Measurements from ENCODE around the gene ZP3. TPM values are rescaled to one million over a fixed set of nuclear protein-coding genes. Genes with fewer than 3 reads are reported as not detected.
A peak's percentile ranks its signal among the peaks of the same experiment; 100 is the strongest.
"Not testable (repeated sequence)": the region's sequence is repeated elsewhere in the genome, so short reads cannot be mapped to it uniquely, and the experiment has no call there.

The ZP3 gene
- total and polyA plus RNA-seq, 12 donors: 0.77 to 5.7 (median 1.4) TPM; not detected in 6

- H3K27ac ChIP-seq; H3K4me1 ChIP-seq; H3K4me3 ChIP-seq; H3K27me3 ChIP-seq; intact Hi-C loops (cut with DNase I); H3K36me3 ChIP-seq; H3K9me3 ChIP-seq: not testable (repeated sequence)
- DNase-seq (peak in 1 of 2 donors; percentile 70), ATAC-seq (peak; percentile 60 to 86 (median 74))
- TF ChIP-seq, protein P1, sequence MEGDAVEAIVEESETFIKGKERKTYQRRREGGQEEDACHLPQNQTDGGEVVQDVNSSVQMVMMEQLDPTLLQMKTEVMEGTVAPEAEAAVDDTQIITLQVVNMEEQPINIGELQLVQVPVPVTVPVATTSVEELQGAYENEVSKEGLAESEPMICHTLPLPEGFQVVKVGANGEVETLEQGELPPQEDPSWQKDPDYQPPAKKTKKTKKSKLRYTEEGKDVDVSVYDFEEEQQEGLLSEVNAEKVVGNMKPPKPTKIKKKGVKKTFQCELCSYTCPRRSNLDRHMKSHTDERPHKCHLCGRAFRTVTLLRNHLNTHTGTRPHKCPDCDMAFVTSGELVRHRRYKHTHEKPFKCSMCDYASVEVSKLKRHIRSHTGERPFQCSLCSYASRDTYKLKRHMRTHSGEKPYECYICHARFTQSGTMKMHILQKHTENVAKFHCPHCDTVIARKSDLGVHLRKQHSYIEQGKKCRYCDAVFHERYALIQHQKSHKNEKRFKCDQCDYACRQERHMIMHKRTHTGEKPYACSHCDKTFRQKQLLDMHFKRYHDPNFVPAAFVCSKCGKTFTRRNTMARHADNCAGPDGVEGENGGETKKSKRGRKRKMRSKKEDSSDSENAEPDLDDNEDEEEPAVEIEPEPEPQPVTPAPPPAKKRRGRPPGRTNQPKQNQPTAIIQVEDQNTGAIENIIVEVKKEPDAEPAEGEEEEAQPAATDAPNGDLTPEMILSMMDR (IDR thresholded peaks at IDR 0.05): peak; percentile 37 to 68 (median 64)
- 0 to 14% methylated on average over 1 to 2 of the region's 2 CpGs for WGBS, 2 donors
Observed at GRCh38 chr7:76437873-76438272, 13.1 kb downstream of the ZP3 start.

GRCh38 chr7:76439120-76439888 is 14.6 kb downstream of the ZP3 start:
- intact Hi-C loops (cut with DNase I); H3K27ac ChIP-seq; H3K27me3 ChIP-seq; H3K4me3 ChIP-seq; H3K4me1 ChIP-seq; H3K36me3 ChIP-seq; H3K9me3 ChIP-seq; DNase-seq: not testable (repeated sequence)
- 80 to 95% methylated on average over 2 to 4 of the region's 7 CpGs for WGBS, 2 donors
- peak in 1 of 8 donors; percentile 52 for ATAC-seq

GRCh38 chr7:76440404-76440803 is 15.7 kb downstream of the ZP3 start:
- ATAC-seq; H3K4me3 ChIP-seq; H3K27me3 ChIP-seq; H3K9me3 ChIP-seq; DNase-seq; intact Hi-C loops (cut with DNase I); H3K4me1 ChIP-seq; H3K36me3 ChIP-seq; H3K27ac ChIP-seq: not testable (repeated sequence)
- 85 to 94% methylated on average over 4 of the region's 4 CpGs for WGBS, 2 donors

DNA sequence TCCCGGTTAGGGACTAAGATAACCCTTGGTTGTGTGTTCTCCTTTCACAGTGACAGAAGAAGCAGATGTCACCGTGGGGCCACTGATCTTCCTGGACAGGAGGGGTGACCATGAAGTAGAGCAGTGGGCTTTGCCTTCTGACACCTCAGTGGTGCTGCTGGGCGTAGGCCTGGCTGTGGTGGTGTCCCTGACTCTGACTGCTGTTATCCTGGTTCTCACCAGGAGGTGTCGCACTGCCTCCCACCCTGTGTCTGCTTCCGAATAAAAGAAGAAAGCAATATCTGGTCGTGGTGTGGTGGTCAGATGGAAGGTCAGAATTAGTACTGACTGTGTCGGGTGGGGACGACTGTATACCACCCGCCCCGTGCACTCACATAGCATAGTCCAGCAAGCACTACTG is 17.0 kb downstream of the ZP3 start:
- H3K9me3 ChIP-seq; H3K27me3 ChIP-seq; H3K27ac ChIP-seq; H3K36me3 ChIP-seq; H3K4me3 ChIP-seq; intact Hi-C loops (cut with DNase I); DNase-seq: not testable (repeated sequence)
- peak in 5 of 8 donors; percentile 7 to 50 (median 34) for ATAC-seq
- peaks cover 0 to 11% (median 7%) of the 10 kb centered on the region in 9 donors for H3K4me1 ChIP-seq
- WGBS, 2 donors: 58 to 65% methylated on average over 2 of the region's 10 CpGs

DNA sequence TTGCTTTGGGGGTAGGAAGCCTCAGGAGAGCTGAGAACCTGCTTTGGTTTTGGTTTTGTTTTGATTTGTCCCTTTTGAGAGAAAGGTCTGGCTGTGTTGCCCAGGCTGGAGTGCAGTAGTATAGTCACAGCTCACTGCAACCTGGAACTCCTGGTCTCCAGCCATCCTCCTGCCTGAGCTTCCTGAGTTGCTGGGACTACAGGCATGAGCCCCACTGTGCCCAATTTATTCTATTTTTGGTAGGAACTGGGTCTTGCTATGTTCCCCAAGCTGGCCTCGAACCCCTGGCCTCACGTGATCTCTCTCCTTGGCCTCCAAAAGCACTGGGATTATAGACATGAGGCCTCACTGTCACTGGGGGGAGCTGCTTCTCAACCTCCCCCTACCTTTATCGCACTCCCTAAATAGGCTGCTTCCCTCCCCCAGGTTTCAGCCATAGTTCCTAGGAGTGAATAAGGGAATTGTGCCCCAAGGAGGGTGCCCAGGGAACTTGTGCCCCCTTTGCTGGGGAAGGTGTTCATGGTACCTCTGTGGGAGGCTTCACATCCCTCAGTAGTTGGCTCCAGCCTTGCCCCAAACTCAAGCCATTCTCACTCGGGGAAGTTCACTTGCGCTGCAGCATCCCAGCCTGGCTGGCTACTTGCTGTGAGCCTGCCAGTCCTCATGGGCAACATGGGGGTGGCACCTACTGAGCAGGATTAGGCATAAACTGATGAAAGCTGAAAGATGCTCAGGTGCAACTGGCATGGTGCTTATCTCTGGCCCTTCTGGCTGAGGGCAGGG is 18.1 kb downstream of the ZP3 start:
- ATAC-seq; DNase-seq; H3K27ac ChIP-seq; intact Hi-C loops (cut with DNase I); H3K27me3 ChIP-seq; H3K4me3 ChIP-seq; H3K9me3 ChIP-seq; H3K36me3 ChIP-seq: not testable (repeated sequence)
- peaks cover 0 to 11% (median 7%) of the 10 kb centered on the region in 9 donors for H3K4me1 ChIP-seq
- 91 to 92% methylated on average over 5 of the region's 5 CpGs for WGBS, 2 donors

DNA sequence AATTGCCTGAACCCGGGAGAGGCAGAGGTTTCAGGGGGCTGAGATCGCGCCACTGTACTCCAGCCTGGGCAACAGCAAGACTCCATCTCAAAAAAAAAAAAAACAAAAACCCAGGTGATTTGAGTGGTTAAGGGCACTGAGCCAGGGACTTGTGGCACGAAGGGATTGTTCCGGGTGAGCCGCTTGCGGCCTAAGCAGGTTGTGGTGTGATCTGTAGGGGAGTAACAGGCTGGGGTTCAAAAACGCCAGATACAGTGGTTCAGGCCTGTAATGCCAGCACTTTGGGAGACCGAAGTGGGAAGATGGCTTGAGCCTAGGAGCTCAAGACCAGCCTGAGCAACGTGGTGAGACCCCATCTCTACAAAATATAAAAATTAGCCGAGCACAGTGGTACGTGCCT is 19.1 kb downstream of the ZP3 start:
- H3K9me3 ChIP-seq; DNase-seq; H3K4me3 ChIP-seq; H3K36me3 ChIP-seq; ATAC-seq; H3K27me3 ChIP-seq; H3K27ac ChIP-seq; intact Hi-C loops (cut with DNase I): not testable (repeated sequence)
- whole genome bisulfite sequencing, 2 donors: 84 to 93% methylated on average over 6 to 9 of the region's 12 CpGs
- H3K4me1 ChIP-seq: peaks cover 0 to 11% (median 7%) of the 10 kb centered on the region in 9 donors

DNA sequence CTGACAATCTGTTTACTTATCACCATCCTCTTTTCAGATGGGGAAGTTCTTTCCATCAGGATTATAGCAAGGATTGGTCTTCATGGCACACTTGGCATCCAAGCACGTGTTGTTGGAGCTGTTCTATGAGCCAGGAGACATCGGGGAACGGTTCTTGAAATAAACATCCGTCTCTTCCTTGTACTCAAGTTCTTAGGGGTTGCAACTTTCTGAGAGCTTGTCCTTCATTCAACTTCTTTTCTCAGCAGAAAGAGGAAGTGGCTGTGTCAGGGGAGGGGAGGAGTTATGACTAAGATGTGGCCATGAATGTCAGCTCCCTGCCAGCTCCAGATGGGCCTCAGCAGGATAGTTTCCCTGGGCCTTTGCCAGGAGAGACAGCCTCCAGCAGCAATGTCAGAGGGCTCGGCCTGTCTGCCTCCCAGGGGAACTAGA is 20.8 kb downstream of the ZP3 start:
- 10 to 13% methylated on average over 4 of the region's 5 CpGs for WGBS, 2 donors
- peaks cover 0 to 11% (median 7%) of the 10 kb centered on the region in 9 donors for H3K4me1 ChIP-seq
- H3K4me3 ChIP-seq; H3K27me3 ChIP-seq; H3K36me3 ChIP-seq; H3K9me3 ChIP-seq; intact Hi-C loops (cut with DNase I): not testable (repeated sequence)
- DNase-seq: peak in 1 of 2 donors; percentile 34
- H3K27ac ChIP-seq: peak overlapping the region in 8 of 10 donors; percentile 23 to 82 (median 70)
- ATAC-seq: peak; percentile 92 to 98 (median 94)

DNA sequence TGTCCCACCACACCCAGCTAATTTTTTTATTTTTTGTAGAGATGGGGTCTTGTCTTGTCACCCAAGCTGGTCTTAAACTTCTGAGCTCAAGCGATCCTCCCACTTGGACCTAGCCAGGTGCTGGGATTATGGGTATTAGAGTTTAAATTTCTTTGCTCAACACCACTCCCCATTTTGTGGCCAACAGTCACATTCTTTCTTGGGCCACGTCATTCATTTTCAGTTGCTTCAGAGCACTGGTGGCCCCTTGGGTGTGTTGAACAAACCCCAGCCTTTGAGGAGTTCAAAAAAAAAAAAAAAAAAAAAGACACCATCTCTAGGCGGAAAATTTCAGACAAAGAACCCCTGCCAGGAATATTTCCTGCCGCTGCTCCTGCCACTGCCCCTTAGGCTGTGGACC is 32.3 kb downstream of the ZP3 start:
- H3K4me1 ChIP-seq; H3K36me3 ChIP-seq; H3K9me3 ChIP-seq; H3K27me3 ChIP-seq; intact Hi-C loops (cut with DNase I); ATAC-seq; H3K4me3 ChIP-seq; DNase-seq; H3K27ac ChIP-seq: not testable (repeated sequence)
- WGBS, 2 donors: no CpG with 5 or more reads among the region's 4 CpGs

DNA sequence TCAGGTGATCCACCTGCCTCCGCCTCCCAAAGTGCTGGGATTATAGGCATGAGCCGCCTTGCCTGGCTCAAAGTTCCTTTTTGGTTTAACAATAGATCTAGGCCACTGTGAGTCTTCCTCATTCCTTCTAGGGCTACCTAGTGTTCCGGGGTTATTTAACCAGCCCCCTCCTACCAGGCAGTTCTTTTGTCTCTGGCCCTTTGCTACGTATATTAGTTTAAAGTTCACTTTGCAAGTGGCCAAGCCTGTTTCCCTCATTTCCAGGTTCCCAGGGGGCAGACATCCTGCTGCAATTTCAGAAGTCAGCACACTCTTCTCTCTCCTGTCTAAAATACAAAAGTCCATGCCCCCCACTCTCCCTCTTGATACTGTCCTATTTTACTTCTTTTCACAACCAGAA is 33.8 kb downstream of the ZP3 start:
- H3K36me3 ChIP-seq; H3K4me1 ChIP-seq; H3K27ac ChIP-seq; H3K27me3 ChIP-seq; ATAC-seq; H3K9me3 ChIP-seq; DNase-seq; H3K4me3 ChIP-seq; intact Hi-C loops (cut with DNase I): not testable (repeated sequence)
- WGBS, 2 donors: 41 to 50% methylated on average over 1 of the region's 4 CpGs

GRCh38 chr7:76460767-76461166 is 36.0 kb downstream of the ZP3 start:
- H3K4me1 ChIP-seq; H3K36me3 ChIP-seq; H3K4me3 ChIP-seq; DNase-seq; H3K9me3 ChIP-seq; ATAC-seq; intact Hi-C loops (cut with DNase I); H3K27ac ChIP-seq; H3K27me3 ChIP-seq: not testable (repeated sequence)
- WGBS, 2 donors: 91% methylated on average over 12 to 14 of the region's 20 CpGs
